Suppressor macrophage treated with lipopolysaccharide for 1 hour (primary cell): Measurements from ENCODE around the gene ATG9B.
A peak's percentile ranks its signal among the peaks of the same experiment; 100 is the strongest.
"Not testable (repeated sequence)": the region's sequence is repeated elsewhere in the genome, so short reads cannot be mapped to it uniquely, and the experiment has no call there.

Experiments used
- DNase-seq, 3 donors: peaks; one replicate each; pipeline ENCODE4 v3.0.0-alpha.2; 2020 to 2022

The ATG9B gene

GRCh38 chr7:151035902-151036301 lies 11.6 kb upstream of the ATG9B start:
- DNase-seq = no peak

- peak; percentile 65 to 81 (median 67) for DNase-seq
Observed at GRCh38 chr7:151035026-151035717, 10.9 kb upstream of the ATG9B start.

GRCh38 chr7:151034312-151035025 lies 10.2 kb upstream of the ATG9B start:
- DNase-seq = no peak

- no peak for DNase-seq
Observed at GRCh38 chr7:151033864-151034249, 9.6 kb upstream of the ATG9B start.

- DNase-seq = peak; percentile 42 to 65 (median 48)
Observed at GRCh38 chr7:151032936-151033863, 8.9 kb upstream of the ATG9B start.

- DNase-seq = no peak
Observed at GRCh38 chr7:151031011-151031410, 6.7 kb upstream of the ATG9B start.

GRCh38 chr7:151028948-151029501 lies 4.7 kb upstream of the ATG9B start:
- no peak for DNase-seq

GRCh38 chr7:151028131-151028947 lies 4.0 kb upstream of the ATG9B start, which contains the start of gene ABCB8:
ABCB8 (plus strand) TSS chr7:151028450; CDS start chr7:151028516, 66 bp downstream.
- peak; percentile 98 to 99 (median 98) for DNase-seq

GRCh38 chr7:151027728-151028130 lies 3.4 kb upstream of the ATG9B start:
- not testable (repeated sequence) for DNase-seq

GRCh38 chr7:151026771-151027727 lies 2.8 kb upstream of the ATG9B start:
- not testable (repeated sequence) for DNase-seq

GRCh38 chr7:151025924-151026671 lies 1.8 kb upstream of the ATG9B start:
- DNase-seq = no peak

- no peak for DNase-seq
Observed at GRCh38 chr7:151023232-151023631, 1.1 kb downstream of the ATG9B start.

GRCh38 chr7:151020231-151020630 lies 4.1 kb downstream of the ATG9B start:
- DNase-seq = no peak

GRCh38 chr7:151019130-151019447 lies 5.2 kb downstream of the ATG9B start:
- no peak for DNase-seq

GRCh38 chr7:151018421-151019129 lies 5.7 kb downstream of the ATG9B start:
- peak in 1 of 3 donors; percentile 39 for DNase-seq

- DNase-seq = peak; percentile 64 to 82 (median 68)
Observed at GRCh38 chr7:151017953-151018420, 6.3 kb downstream of the ATG9B start.

GRCh38 chr7:151017370-151017952 lies 6.8 kb downstream of the ATG9B start:
- DNase-seq = no peak

- DNase-seq = no peak
Observed at GRCh38 chr7:151016942-151017341, 7.4 kb downstream of the ATG9B start.

- DNase-seq = no peak
Observed at GRCh38 chr7:151016505-151016904, 7.8 kb downstream of the ATG9B start.
